DMS114 treated with DMSO at 0.1 percent for 48 hours (cell line): Measurements from ENCODE around the gene TNFSF11.

Experiments
- DNase-seq: peaks from one replicate; lab custom pipeline; 2025; ENCODE audit not compliant: unreplicated experiment; lab: John Stamatoyannopoulos, UW

TNFSF11 gene

GRCh38 chr13:42607546-42607945, 33.6 kb downstream of the TNFSF11 start:
- DNase-seq = no peak

GRCh38 chr13:42610649-42611048, 36.7 kb downstream of the TNFSF11 start:
- DNase-seq = no peak

- no peak for DNase-seq
Measured at GRCh38 chr13:42611086-42611779, 37.3 kb downstream of the TNFSF11 start.

GRCh38 chr13:42612021-42612765, 38.2 kb downstream of the TNFSF11 start:
- no peak for DNase-seq

DNA sequence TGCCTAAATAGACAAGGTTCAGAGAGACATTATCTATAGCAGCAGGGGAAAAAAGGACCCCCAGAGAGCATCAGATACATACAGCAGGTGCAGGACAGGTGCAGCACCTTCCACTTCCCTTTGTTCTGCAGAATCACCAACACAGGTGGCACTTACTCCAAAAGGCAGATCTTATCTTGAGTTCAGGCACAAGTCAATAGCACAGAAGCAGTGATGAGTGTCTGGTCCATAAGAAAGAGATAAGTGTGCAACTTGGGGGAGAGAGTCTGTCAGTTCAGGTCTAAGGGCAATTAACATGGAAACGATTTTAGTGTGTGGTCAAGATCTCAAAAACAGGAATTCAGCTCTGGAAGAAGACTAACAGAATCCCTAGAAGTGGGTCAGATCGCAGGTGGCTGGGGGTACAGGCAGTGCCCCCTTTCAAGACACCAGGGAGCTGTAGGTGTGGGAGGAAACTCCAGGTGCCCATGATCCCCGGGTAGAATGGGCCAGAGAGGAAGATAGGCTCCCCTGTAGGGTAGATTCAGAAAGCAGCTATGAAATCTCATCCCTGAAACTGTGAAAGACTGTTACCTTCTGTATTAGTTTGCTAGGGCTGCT, 40.6 kb downstream of the TNFSF11 start:
- DNase-seq = no peak

DNA sequence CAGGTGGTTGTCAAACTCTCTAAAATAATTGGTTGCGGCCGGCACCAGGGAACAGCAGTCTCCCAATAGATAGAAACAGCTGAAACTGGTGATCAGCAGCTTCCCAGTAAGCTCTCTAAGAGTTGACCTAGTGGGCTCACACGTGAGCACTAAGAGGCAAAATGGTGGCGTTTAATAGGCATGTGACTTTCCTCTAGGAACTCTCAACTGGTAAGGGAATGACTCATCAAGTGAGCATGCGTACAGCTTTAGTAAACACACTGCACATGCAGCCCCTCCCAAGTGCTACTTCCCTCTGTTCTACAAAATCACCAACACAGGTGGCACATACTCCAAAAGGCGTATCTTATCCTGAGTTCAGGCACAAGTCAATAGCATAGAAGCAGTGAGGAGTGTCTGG, 41.7 kb downstream of the TNFSF11 start:
- DNase-seq = no peak

- no peak for DNase-seq
Measured at GRCh38 chr13:42617221-42617620, 43.3 kb downstream of the TNFSF11 start.

- DNase-seq = no peak
Measured at GRCh38 chr13:42623916-42624315, 50.0 kb downstream of the TNFSF11 start.

- DNase-seq = no peak
Measured at GRCh38 chr13:42625611-42626010, 51.7 kb downstream of the TNFSF11 start.

DNA sequence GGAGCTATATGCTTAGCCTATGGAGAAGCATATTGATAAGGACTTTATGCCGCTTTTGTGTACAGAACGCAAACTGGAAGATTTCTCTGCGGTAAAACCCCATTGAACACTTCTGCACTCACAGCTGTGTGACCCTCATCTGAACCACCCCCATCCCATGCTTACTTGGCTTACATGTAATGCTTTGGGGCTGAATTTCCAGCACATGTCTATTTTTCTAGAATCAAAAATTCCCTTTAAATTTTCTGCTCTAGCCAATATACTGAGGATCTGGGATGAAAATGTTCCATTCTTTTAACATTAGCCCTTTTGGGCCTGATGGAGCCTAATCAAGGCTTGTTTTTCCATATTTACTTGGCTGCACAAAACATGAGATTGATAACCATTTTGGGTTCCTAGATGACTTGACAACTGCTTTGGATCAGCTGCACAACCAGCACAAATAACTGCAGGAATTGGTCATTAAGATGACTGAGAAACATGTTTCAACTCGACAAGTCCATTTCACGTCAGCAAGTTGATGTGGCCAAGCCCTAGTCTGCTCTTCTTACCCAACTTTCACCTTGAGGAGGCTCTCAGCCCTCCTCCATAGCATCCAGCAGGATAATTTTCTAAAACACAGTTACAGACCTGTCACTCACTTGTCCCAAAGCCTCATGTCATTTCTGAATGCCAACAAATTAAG, 52.4 kb downstream of the TNFSF11 start:
- DNase-seq = no peak

DNA sequence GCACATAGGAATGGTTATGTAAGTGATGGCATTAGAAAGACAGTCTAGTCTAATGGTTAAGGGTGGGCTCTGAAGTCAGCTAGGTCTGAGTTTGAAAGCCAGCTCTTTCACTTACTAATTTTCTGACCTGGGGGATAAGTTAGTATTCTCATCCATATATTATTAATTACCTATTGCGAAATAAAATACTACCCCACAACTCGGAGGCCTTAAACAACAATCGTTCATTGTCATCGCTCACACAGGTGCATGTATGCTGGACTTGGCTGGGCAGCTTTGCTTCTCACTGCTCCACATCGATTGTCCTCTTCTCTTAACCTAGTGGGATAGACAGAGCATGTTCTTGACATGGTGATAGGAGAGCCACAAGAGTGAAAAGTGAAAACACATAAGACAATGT, 54.7 kb downstream of the TNFSF11 start:
- DNase-seq = no peak

- DNase-seq = no peak
Measured at GRCh38 chr13:42631181-42631580, 57.2 kb downstream of the TNFSF11 start.

GRCh38 chr13:42633495-42633894, 59.5 kb downstream of the TNFSF11 start:
- DNase-seq = no peak

DNA sequence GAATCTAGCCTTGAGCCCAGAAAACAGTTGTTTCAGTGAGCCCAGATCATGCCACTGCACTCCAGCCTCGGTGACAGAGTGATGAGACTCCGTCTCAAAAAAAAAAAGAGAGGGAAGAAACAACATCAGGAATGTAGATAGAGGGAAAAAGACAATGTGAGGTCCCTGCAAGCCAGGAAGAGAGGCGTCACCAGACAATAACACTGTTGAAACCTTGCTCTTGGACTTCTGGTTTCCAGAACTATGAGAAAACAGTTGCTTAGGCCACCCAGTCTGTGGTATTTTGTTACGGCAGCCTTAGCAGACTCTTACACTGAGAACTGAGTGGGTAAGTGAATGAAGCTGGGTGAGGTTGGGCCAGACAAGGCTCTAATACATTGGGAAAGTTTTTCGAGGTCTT, 64.1 kb downstream of the TNFSF11 start:
- DNase-seq = no peak

- DNase-seq = no peak
Measured at GRCh38 chr13:42638886-42639285, 64.9 kb downstream of the TNFSF11 start.

- no peak for DNase-seq
Measured at GRCh38 chr13:42643076-42643475, 69.1 kb downstream of the TNFSF11 start.

DNA sequence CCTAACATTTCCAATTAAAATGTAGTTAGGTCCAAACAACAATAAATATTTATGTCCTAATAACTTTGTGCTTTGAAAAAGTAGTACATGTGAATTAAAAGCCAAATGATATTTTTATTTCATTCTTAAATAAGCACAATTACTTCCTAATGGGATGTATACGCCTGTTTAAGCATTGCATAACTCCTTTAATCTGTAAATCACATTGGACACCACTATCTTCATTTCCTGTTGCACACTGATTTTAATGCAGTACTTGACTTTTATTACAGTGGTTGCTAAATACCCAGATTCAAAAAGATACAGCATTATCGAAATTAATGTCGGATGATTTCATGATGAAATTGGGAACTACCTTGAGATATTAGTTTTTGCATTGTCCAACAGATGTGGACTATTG, 70.9 kb downstream of the TNFSF11 start:
- no peak for DNase-seq

DNA sequence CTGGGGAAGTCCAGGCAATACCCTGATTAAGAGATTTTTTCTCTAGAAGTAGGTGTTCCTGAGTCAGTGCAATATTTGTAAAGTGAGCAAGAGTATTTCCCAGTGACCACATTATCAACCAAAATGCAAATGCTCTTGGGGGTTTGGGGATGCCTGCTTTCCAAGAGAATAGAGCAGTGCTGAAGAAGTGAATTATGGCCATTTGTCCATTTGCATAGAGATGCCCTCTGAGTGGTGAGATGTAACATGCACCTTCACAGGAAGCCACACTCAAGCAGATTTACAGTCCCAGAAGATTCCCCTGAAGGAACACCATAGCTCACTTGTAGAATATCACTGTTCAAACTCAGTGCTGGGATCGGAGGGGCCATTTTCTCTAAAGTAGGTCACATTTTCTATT, 71.8 kb downstream of the TNFSF11 start:
- DNase-seq = no peak

DNA sequence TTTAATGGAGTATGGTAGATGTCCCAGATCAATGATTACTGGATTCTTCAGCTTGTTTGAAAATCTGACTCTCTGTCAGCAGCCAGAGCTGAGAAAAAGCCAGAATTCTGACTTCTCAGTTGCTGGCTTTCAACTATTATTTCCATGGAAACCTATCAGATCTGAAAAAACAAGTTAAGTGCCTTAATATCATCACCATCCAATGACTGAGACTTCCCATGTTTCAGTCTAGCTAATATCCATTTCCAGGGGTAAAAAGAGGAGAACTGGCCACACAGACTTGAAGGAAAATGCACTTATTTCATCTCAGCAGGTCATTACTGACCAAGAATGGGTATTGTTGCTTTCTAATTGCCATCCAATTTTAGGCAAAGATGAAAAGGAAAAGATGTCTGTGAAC, 75.2 kb downstream of the TNFSF11 start:
- DNase-seq = no peak

DNA sequence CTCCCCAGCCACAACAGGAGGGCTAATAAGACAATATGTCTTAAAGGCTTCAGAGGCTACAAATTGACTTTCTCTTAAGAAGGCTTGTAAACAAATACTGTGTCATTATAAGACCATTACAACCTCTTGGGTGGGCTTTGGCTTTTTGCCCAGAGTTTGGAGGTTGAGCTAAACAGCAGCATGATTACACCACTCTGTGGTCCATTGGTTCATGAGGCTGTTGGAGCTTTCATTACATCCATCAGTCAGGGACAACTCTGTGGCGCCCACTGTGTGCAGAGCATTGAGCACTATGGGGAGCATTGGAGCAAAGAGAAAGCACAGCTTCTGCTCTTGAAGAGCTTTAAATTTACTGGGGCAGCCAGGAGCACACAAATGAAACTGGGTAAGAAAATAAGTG, 75.9 kb downstream of the TNFSF11 start:
- no peak for DNase-seq

DNA sequence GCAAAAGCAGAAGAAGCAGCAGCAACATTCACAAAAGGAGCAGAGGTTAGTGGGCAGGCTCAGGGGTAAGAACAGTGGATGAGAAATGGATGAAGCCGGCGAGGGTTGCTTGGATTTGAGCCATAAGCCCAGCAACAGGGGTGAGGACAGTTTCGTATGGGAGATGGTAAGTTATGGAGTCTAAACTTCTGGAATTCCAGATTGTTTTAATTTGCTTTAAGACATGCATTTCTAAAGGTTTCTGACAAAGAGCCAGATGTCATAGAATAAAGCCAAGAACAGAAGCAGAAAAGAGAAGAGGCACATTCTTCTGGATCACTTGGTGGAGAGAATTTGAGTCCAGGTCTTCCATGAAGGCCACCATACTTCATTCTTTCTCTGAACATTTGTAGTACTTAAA, 76.6 kb downstream of the TNFSF11 start:
- no peak for DNase-seq
